Heart left ventricle (tissue), 16 donors: Measurements from ENCODE around the gene WWOX. TPM values are rescaled to one million over a fixed set of nuclear protein-coding genes. Genes with fewer than 3 reads are reported as not detected.

Experiments
- ATAC-seq, 4 donors: fragments of 200-7000 bp; cut with Tn5 transposase; one replicate each; pipeline ENCODE4 v1.9.1; 2020 to 2022; ENCODE audit warnings: moderate library complexity in 4 of 4, mild to moderate bottlenecking in 3 of 4, moderate number of reproducible peaks in 1 of 4
- DNase-seq, 5 donors: peaks; one replicate each; pipeline ENCODE4 v3.0.0-alpha.2; 2020
- H3K27ac ChIP-seq, 12 donors: fragments of 200-600 bp; sonication (generic) in 4 of 12; one replicate each; pipeline versions ENCODE4 v1.5.0 to v1.8.0; 2016 to 2022; ENCODE audit warnings: mild to moderate bottlenecking in 2 of 12
- H3K27me3 ChIP-seq, 9 donors: fragments of 200-600 bp; sonication (generic) in 2 of 9; one replicate each; pipeline versions ENCODE4 v1.5.1 to v1.8.0; 2016 to 2022; ENCODE audit warnings: mild to moderate bottlenecking in 3 of 9
- H3K36me3 ChIP-seq, 9 donors: fragments of 200-600 bp; sonication (generic) in 2 of 9; one replicate each; pipeline versions ENCODE4 v1.5.0 to v1.8.0; 2018 to 2022; ENCODE audit warnings: mild to moderate bottlenecking in 2 of 9
- H3K4me1 ChIP-seq, 12 donors: fragments of 200-600 bp; sonication (generic) in 4 of 12; one replicate each; pipeline versions ENCODE4 v1.5.0 to v1.8.0; 2016 to 2022; ENCODE audit warnings: mild to moderate bottlenecking in 3 of 12
- H3K4me3 ChIP-seq, 12 donors: fragments of 200-600 bp; sonication (generic) in 4 of 12; one replicate each; pipeline versions ENCODE4 v1.5.0 to v1.8.0; 2017 to 2022; ENCODE audit warnings: mild to moderate bottlenecking in 9 of 12, moderate library complexity in 4 of 12
- H3K9me3 ChIP-seq, 12 donors: fragments of 200-600 bp; sonication (generic) in 4 of 12; one replicate each; pipeline versions ENCODE4 v1.5.0 to v1.8.0; 2016 to 2022; ENCODE audit warnings: mild to moderate bottlenecking in 1 of 12
- CTCF ChIP-seq, 12 donors: fragments of 200-600 bp; sonication (generic) in 4 of 12; IDR thresholded peaks; one replicate each; pipeline versions ENCODE4 v1.5.0 to v1.8.0; 2018 to 2022; ENCODE audit warnings: antibody characterized with exemption in 12 of 12, mild to moderate bottlenecking in 5 of 12
- POLR2A ChIP-seq, 2 donors: fragments of 450-650 bp; IDR thresholded peaks; one replicate each; pipeline ENCODE4 v1.6.1; 2017; ENCODE audit warnings: antibody characterized with exemption in 2 of 2, mild to moderate bottlenecking in 2 of 2, moderate library complexity in 2 of 2
- WGBS, 4 donors: extraction: QIAGEN DNeasy Blood & Tissue Kit in 2 of 4; methylation state at CpG; one replicate each; pipeline versions ENCODE4 v1.1.5 to v1.1.7; 2013 to 2018; 5-methylcytosine and 5-hydroxymethylcytosine counted together
- intact Hi-C, 10 donors: fragments of 100-400 bp; cut with DNase I; formaldehyde crosslinking; loops; one replicate each; pipeline versions ENCODE4 v1.11.1 to v1.14.2; 2022
- polyA plus RNA-seq, 2 donors: library from polyadenylated mRNA; stranded (reverse); fragments of 200-250 nt; gene quantifications; one replicate each; pipeline ENCODE4 v1.2.3, GENCODE V29; 2013
- total RNA-seq, 9 donors: library from RNA; depleted of rRNA in 2 of 9; stranded (reverse); fragments of >200 nt in 2 of 9; fragmentation: NEBNext Ultra II Directional in 3 of 9; extraction: Animal tissue kit (Norgen Biotek cat#: 25700) in 3 of 9; gene quantifications; one replicate each; pipeline versions ENCODE4 v1.1.0 to v1.2.4, GENCODE V29; 2016 to 2023
- donor health status: ischemic (EF 13 %, LVEDD 7.1; RV severe dilation, severe dysfunction).
- donor health status: healthy with polysubstance abuse.
- donor health status: DM: no; HTN: yes; CAD: no.
- donor health status: DM: no; HTN: no; CAD: no.
- donor health status: ischemic (EF 25% LVEDD 6.9; RV normal size, moderate dysfunction).
- donor health status: ischemic (EF 25% LVEDD 5.7; RV mildly dilated, moderate dysfunction).
- donor health status: healthy.
- donor health status: DM: yes; HTN: yes; CAD: no.
- donor health status: ischemic (EF 35%, LVEDD 5.7; RV mildly dilated, moderate dysfunction).
- donor health status: nonischemic (EF 11% LVEDD 7.7; RV severe dilation, severe dysfunction).
- donor health status: DM: yes; HTN: yes; CAD: no.
- donor health status: PGD.
- donor health status: ischemic (EF 29% LVEDD 5.4; RV normal size, mild dysfunction).
- donor health status: nonischemic (EF 23%, LVEDD 6.1; RV moderate dilation, normal function).

Gene WWOX
- total and polyA plus RNA-seq, 11 donors: 4.3 to 18.3 (median 9.1) TPM

GRCh38 chr16:78732696-78733095 is 633.2 kb downstream of the WWOX start:
- intact Hi-C loops: no loop called here
- WGBS, 4 donors: 94 to 97% (median 95%) methylated on average over 7 of the region's 7 CpGs
- H3K4me3 ChIP-seq: no peak overlapping the region
- no peak overlapping the region for H3K27ac ChIP-seq
- no peak for TF ChIP-seq CTCF (IDR thresholded peaks at IDR 0.05)
- TF ChIP-seq POLR2A (IDR thresholded peaks at IDR 0.05): no peak
- DNase-seq: no peak
- no peak for ATAC-seq
- no peaks in the 10 kb centered on the region for H3K9me3 ChIP-seq
- H3K4me1 ChIP-seq: no peaks in the 10 kb centered on the region
- no peaks in the 10 kb centered on the region for H3K27me3 ChIP-seq
- H3K36me3 ChIP-seq: no peaks in the 10 kb centered on the region

GRCh38 chr16:78735337-78735736 is 635.9 kb downstream of the WWOX start:
- TF ChIP-seq POLR2A (IDR thresholded peaks at IDR 0.05): no peak
- no peak for TF ChIP-seq CTCF (IDR thresholded peaks at IDR 0.05)
- DNase-seq (no peak), ATAC-seq (no peak)
- H3K27me3 ChIP-seq: no peaks in the 10 kb centered on the region
- no peaks in the 10 kb centered on the region for H3K9me3 ChIP-seq
- WGBS, 4 donors: 83 to 92% (median 87%) methylated on average over 6 of the region's 6 CpGs
- no peak overlapping the region for H3K4me3 ChIP-seq
- H3K4me1 ChIP-seq: no peaks in the 10 kb centered on the region
- H3K27ac ChIP-seq: no peak overlapping the region
- intact Hi-C loops: no loop called here
- no peaks in the 10 kb centered on the region for H3K36me3 ChIP-seq

- TF ChIP-seq CTCF (IDR thresholded peaks at IDR 0.05): no peak
- no peak for TF ChIP-seq POLR2A (IDR thresholded peaks at IDR 0.05)
- Histone ChIP-seq H3K9me3 (no peaks in the 10 kb centered on the region), H3K27me3 (no peaks in the 10 kb centered on the region), H3K36me3 (no peaks in the 10 kb centered on the region), H3K4me3 (no peak overlapping the region), H3K4me1 (peaks cover 0 to 5% (median 0%) of the 10 kb centered on the region in 12 donors), H3K27ac (no peak overlapping the region)
- no peak for DNase-seq
- intact Hi-C loops: no loop called here
- no peak for ATAC-seq
- WGBS, 4 donors: 94 to 98% (median 96%) methylated on average over 2 of the region's 2 CpGs
Measured at GRCh38 chr16:78737630-78738029, 638.2 kb downstream of the WWOX start.

- intact Hi-C loops: no loop called here
Measured at GRCh38 chr16:78738557-78738956, 639.1 kb downstream of the WWOX start.

More at GRCh38 chr16:78738557-78738956, 639.1 kb downstream of the WWOX start:
- H3K4me3 ChIP-seq: no peak overlapping the region
- H3K27ac ChIP-seq: no peak overlapping the region
- ATAC-seq (no peak), DNase-seq (no peak)
- TF ChIP-seq CTCF (IDR thresholded peaks at IDR 0.05): no peak
- no peak for TF ChIP-seq POLR2A (IDR thresholded peaks at IDR 0.05)
- H3K4me1 ChIP-seq: peaks cover 0 to 12% (median 0%) of the 10 kb centered on the region in 12 donors
- H3K27me3 ChIP-seq: no peaks in the 10 kb centered on the region
- 94 to 98% (median 96%) methylated on average over 5 of the region's 5 CpGs for WGBS, 4 donors
- no peaks in the 10 kb centered on the region for H3K36me3 ChIP-seq
- no peaks in the 10 kb centered on the region for H3K9me3 ChIP-seq
